CD4-positive, alpha-beta memory T cell (primary cell): Measurements from ENCODE around the gene KCNK13. TPM values are rescaled to one million over a fixed set of nuclear protein-coding genes. Genes with fewer than 3 reads are reported as not detected.
"Not testable (repeated sequence)": the region's sequence is repeated elsewhere in the genome, so short reads cannot be mapped to it uniquely, and the experiment has no call there.

Experiments used
- CTCF ChIA-PET: fragments of 350-600 bp; sonication (Branson Sonifier 250); formaldehyde crosslinking; loops from one replicate; lab custom pipeline; 2021; ENCODE audit warnings: inconsistent platforms; ENCODE audit not compliant: partially characterized antibody; lab: Charles Lee
- POLR2A ChIA-PET: fragments of 350-600 bp; sonication (Branson Sonifier 250); formaldehyde crosslinking; loops from one replicate; lab custom pipeline; 2021; ENCODE audit not compliant: partially characterized antibody; lab: Charles Lee
- DNase-seq, 5 donors: peaks; one replicate each; pipeline versions ENCODE4 v3.0.0 to v3.0.0-alpha.2; 2020 to 2022; ENCODE audit warnings: mixed read lengths in 1 of 5
- H3K27ac ChIP-seq: one replicate; pipeline ENCODE4 v1.7.0; 2013; ENCODE audit warnings: low read depth, low read length
- H3K27me3 ChIP-seq: 2 replicates; pipeline ENCODE4 v1.7.0; 2013; ENCODE audit warnings: mild to moderate bottlenecking, low read length, moderate library complexity; ENCODE audit not compliant: insufficient read depth
- H3K36me3 ChIP-seq: 2 replicates; pipeline ENCODE4 v1.7.0; 2013; ENCODE audit warnings: mild to moderate bottlenecking, low read length, moderate library complexity; ENCODE audit not compliant: insufficient read depth
- H3K4me1 ChIP-seq: 2 replicates; pipeline ENCODE4 v1.7.0; 2013; ENCODE audit warnings: mild to moderate bottlenecking, low read length, moderate library complexity; ENCODE audit not compliant: insufficient read depth
- H3K4me3 ChIP-seq, 2 donors: one replicate each; pipeline ENCODE4 v1.7.0; 2013; ENCODE audit warnings: low read length in 2 of 2, mild to moderate bottlenecking in 1 of 2
- H3K9me3 ChIP-seq, 2 donors: one replicate each; pipeline ENCODE4 v1.7.0; 2013; ENCODE audit warnings: low read length in 2 of 2, control low read depth in 1 of 2; ENCODE audit not compliant: control insufficient read depth in 1 of 2
- H3K27ac Mint-ChIP-seq, 7 donors: one replicate each; pipeline ENCODE4 v1.8.0; 2020 to 2021; ENCODE audit warnings: mixed read lengths in 7 of 7, mild to moderate bottlenecking in 6 of 7, inconsistent platforms in 3 of 7, moderate library complexity in 3 of 7
- H3K27me3 Mint-ChIP-seq, 2 donors: one replicate each; pipeline ENCODE4 v1.8.0; 2020 to 2021; ENCODE audit warnings: mixed read lengths in 2 of 2
- H3K36me3 Mint-ChIP-seq, 2 donors: one replicate each; pipeline ENCODE4 v1.8.0; 2020 to 2021; ENCODE audit warnings: mixed read lengths in 2 of 2, inconsistent platforms in 1 of 2, mild to moderate bottlenecking in 1 of 2
- H3K4me1 Mint-ChIP-seq, 4 donors: one replicate each; pipeline ENCODE4 v1.8.0; 2020 to 2021; ENCODE audit warnings: mixed read lengths in 4 of 4, mild to moderate bottlenecking in 1 of 4
- H3K4me3 Mint-ChIP-seq, 8 donors: one replicate each; pipeline ENCODE4 v1.8.0; 2020 to 2021; ENCODE audit warnings: mixed read lengths in 8 of 8, mild to moderate bottlenecking in 7 of 8, moderate library complexity in 6 of 8, inconsistent platforms in 3 of 8
- H3K9me3 Mint-ChIP-seq, 8 donors: one replicate each; pipeline ENCODE4 v1.8.0; 2020 to 2021; ENCODE audit warnings: mixed read lengths in 8 of 8, mild to moderate bottlenecking in 5 of 8, inconsistent platforms in 3 of 8, moderate library complexity in 1 of 8
- intact Hi-C: fragments of 100-400 bp; cut with micrococcal nuclease; formaldehyde crosslinking; loops from one replicate; pipeline ENCODE4 v1.15.1; 2023
- polyA plus RNA-seq, 2 donors: library from polyadenylated mRNA; unstranded; fragments of 300-500 nt; fragmentation: Illumina TruSeq; gene quantifications; one replicate each; pipeline ENCODE4 v1.2.3, GENCODE V29; 2021
- total RNA-seq, 2 experiments: library from RNA; stranded (reverse); gene quantifications; one replicate each; pipeline ENCODE4 v1.2.3, GENCODE V29; 2021

KCNK13 gene
- total and polyA plus RNA-seq, 4 experiments from 2014 or later, result 0.17 TPM; not detected in 2

DNA sequence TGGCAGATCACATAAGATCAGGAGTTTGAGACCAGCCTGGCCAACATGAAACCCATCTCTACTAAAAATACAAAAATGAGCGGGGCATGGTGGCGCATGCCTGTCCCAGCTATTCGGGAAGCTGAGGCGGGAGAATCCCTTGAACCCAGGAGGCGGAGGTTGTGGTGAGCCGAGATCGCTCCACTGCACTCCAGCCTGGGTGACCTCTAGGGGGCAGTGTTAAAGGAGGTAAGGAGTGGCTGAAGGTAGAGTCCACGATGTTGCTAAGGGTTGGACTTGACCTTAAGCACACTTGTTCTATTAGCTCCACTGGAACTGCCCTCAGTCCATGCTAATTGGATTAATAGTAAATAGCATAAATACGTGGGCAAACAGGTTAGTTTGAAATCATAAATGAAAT lies 132.1 kb downstream of the KCNK13 start:
- no peak overlapping the region for H3K4me3 ChIP-seq
- no peaks in the 10 kb centered on the region for H3K27me3 ChIP-seq
- no peak for DNase-seq
- H3K27me3 Mint-ChIP-seq, result peaks cover 10 to 17% of the 10 kb centered on the region in 2 donors
- H3K4me3 Mint-ChIP-seq, result no peak overlapping the region
- H3K36me3 Mint-ChIP-seq, result no peaks in the 10 kb centered on the region
- ChIA-PET CTCF (interaction anchor here (1.0 to 1.2 kb wide), 2 partner anchors 8 to 562 kb away, joined by 3 to 5 read pairs; no protein-coding TSS in a partner anchor), POLR2A (no interaction called here)
- no peak overlapping the region for H3K27ac Mint-ChIP-seq
- H3K27ac ChIP-seq, result no peak overlapping the region
- intact Hi-C loops, result no loop called here
- no peaks in the 10 kb centered on the region for H3K4me1 Mint-ChIP-seq
- H3K9me3 ChIP-seq, result no peaks in the 10 kb centered on the region
- H3K9me3 Mint-ChIP-seq, result peaks cover 0 to 3% (median 0%) of the 10 kb centered on the region in 8 donors
- H3K36me3 ChIP-seq, result no peaks in the 10 kb centered on the region
- no peaks in the 10 kb centered on the region for H3K4me1 ChIP-seq

DNA sequence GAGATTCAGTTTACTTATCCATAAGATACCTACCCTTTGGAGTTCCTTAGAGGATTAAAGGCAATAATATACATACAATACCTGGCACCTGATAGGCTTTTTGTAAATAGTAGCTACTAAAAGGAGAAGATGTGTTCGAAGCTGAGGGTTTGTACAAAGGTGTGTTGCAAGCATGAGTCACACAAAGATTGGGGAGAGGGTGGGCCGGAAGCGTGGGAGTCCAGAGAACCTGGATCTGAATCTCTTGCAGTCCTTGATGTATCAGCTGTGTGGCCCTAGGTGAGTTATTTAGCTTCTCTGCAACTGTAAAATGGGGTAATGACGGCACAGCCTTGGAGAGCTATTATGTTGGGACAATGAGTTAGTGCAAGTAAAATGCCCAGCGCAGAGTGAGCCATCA lies 132.9 kb downstream of the KCNK13 start:
- CTCF ChIA-PET, result interaction anchor here (1.0 to 1.2 kb wide), 2 partner anchors 9 to 561 kb away, joined by 3 to 5 read pairs; no protein-coding TSS in a partner anchor

DNA sequence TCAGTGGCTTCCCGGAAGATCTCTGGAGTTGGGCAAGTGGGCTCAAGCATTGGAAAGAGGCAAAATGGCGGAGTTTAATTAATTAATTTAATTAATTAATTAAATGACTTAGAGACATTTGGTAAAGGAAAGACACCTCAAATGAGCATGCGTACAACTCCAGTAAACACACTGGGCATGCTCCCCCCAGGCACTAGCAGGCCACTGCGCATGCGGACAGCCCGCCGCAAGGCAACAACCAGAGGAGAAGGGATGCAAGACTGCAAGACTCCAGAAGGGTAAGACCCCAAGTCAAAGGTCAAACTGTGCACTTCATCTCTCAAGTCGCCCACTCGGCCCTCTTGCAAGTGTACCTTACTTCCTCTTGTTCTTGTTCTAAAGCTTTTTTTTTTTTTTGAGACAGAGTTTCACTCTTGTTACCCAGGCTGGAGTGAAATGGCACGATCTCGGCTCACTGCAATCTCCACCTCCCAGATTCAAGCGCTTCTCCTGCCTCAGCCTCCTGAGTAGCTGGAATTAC lies 136.8 kb downstream of the KCNK13 start:
- Mint-ChIP-seq H3K4me3 (no peak overlapping the region), H3K9me3 (peaks cover 0 to 5% (median 3%) of the 10 kb centered on the region in 8 donors), H3K27me3 (peaks cover 12 to 22% of the 10 kb centered on the region in 2 donors), H3K4me1 (no peaks in the 10 kb centered on the region), H3K27ac (no peak overlapping the region), H3K36me3 (no peaks in the 10 kb centered on the region)
- no peaks in the 10 kb centered on the region for H3K9me3 ChIP-seq
- H3K4me1 ChIP-seq, result no peaks in the 10 kb centered on the region
- ChIA-PET CTCF (no interaction called here), POLR2A (no interaction called here)
- no peak for DNase-seq
- H3K27ac ChIP-seq, result no peak overlapping the region
- no peaks in the 10 kb centered on the region for H3K27me3 ChIP-seq
- no peak overlapping the region for H3K4me3 ChIP-seq
- intact Hi-C loops, result no loop called here
- H3K36me3 ChIP-seq, result no peaks in the 10 kb centered on the region

More for the DNA sequence above, 132.9 kb downstream of the KCNK13 start:
- H3K4me3 ChIP-seq, result no peak overlapping the region
- H3K27ac ChIP-seq, result no peak overlapping the region
- Mint-ChIP-seq H3K9me3 (no peaks in the 10 kb centered on the region), H3K36me3 (no peaks in the 10 kb centered on the region), H3K4me1 (no peaks in the 10 kb centered on the region), H3K27me3 (peaks cover 14 to 17% of the 10 kb centered on the region in 2 donors), H3K4me3 (no peak overlapping the region), H3K27ac (no peak overlapping the region)
- no peaks in the 10 kb centered on the region for H3K36me3 ChIP-seq
- no peaks in the 10 kb centered on the region for H3K27me3 ChIP-seq
- intact Hi-C loops, result no loop called here
- no peaks in the 10 kb centered on the region for H3K9me3 ChIP-seq
- no peaks in the 10 kb centered on the region for H3K4me1 ChIP-seq
- no peak for DNase-seq
- POLR2A ChIA-PET, result no interaction called here

DNA sequence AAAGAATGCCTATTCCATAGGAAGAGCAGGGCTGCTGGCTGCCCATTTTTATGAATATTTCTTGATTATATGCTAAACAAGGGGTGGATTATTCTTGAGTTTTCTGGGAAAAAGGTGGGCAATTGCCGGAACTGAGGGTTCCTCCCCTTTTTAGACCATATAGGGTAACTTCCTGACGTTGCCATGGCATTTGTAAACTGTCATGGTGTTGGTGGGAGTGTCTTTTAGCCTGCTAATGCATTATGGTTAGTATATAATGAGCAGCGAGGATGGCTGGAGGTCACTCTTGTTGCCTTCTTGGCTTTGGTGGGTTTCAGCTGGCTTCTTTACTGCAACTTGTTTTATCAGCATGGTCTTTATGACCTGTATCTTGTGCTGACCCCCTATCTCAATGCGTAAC lies 138.8 kb downstream of the KCNK13 start:
- H3K27ac Mint-ChIP-seq, H3K36me3 ChIP-seq, H3K4me3 ChIP-seq, intact Hi-C loops, H3K27me3 ChIP-seq, H3K27ac ChIP-seq, H3K4me3 Mint-ChIP-seq, H3K9me3 Mint-ChIP-seq, POLR2A ChIA-PET, H3K9me3 ChIP-seq, H3K4me1 ChIP-seq, H3K4me1 Mint-ChIP-seq, H3K36me3 Mint-ChIP-seq, CTCF ChIA-PET, DNase-seq: not testable (repeated sequence)
- peaks cover 9 to 21% of the 10 kb centered on the region in 2 donors for H3K27me3 Mint-ChIP-seq

DNA sequence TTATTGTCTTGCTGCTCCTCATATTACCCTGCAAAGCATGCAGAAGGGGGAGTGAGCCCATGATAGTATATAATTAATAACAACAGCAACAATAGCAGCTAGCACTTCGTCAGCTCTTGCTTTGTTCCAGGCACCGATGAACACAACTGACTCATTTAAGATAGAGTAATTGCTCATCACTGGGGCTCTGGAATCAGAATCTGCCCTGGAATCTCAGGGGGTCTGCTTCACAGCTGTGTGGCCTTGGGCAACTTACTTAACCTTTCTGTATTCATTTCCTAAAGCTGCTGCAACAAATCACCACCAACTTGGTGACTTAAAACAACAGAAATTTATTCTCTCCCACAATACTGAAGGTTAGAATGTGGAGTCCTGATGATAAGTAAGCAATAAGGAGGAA lies 139.6 kb downstream of the KCNK13 start:
- CTCF ChIA-PET, result no interaction called here
- intact Hi-C loops, result no loop called here
- Mint-ChIP-seq H3K4me1 (no peaks in the 10 kb centered on the region), H3K9me3 (peaks cover 3 to 15% (median 6%) of the 10 kb centered on the region in 8 donors), H3K27ac (no peak overlapping the region), H3K36me3 (no peaks in the 10 kb centered on the region), H3K27me3 (peaks cover 9 to 23% of the 10 kb centered on the region in 2 donors), H3K4me3 (no peak overlapping the region)
- POLR2A ChIA-PET, result no interaction called here
- Histone ChIP-seq H3K9me3 (no peaks in the 10 kb centered on the region), H3K36me3 (no peaks in the 10 kb centered on the region), H3K27me3 (no peaks in the 10 kb centered on the region), H3K4me1 (no peaks in the 10 kb centered on the region), H3K4me3 (no peak overlapping the region), H3K27ac (no peak overlapping the region)
- DNase-seq, result no peak

DNA sequence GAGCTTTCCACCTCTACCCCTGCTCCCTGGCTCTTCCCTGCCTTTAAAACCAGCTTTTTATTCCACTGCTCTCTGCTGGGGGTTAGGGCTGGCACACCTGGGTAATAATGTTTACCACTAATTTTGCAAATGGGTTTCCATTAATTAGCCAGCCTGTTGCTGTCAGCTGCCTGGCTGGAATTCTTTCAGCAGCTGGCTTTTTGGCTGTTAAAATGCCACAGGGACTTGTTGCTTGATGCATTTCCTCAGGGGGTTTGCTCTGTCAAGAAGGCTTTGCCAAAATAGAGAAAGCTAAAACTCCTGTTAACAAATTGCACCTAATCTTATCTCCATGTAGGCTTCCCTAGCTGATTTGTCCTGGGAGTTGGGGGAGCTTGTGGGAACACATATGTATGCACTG lies 142.7 kb downstream of the KCNK13 start:
- Histone ChIP-seq H3K9me3 (no peaks in the 10 kb centered on the region), H3K4me1 (no peaks in the 10 kb centered on the region), H3K27me3 (no peaks in the 10 kb centered on the region), H3K27ac (no peak overlapping the region), H3K4me3 (no peak overlapping the region), H3K36me3 (no peaks in the 10 kb centered on the region)
- CTCF ChIA-PET, result no interaction called here
- no peak overlapping the region for H3K27ac Mint-ChIP-seq
- H3K36me3 Mint-ChIP-seq, result no peaks in the 10 kb centered on the region
- H3K4me1 Mint-ChIP-seq, result no peaks in the 10 kb centered on the region
- H3K27me3 Mint-ChIP-seq, result peaks cover 2 to 16% of the 10 kb centered on the region in 2 donors
- peaks cover 3 to 18% (median 7%) of the 10 kb centered on the region in 8 donors for H3K9me3 Mint-ChIP-seq
- no peak overlapping the region for H3K4me3 Mint-ChIP-seq
- DNase-seq, result no peak
- intact Hi-C loops, result no loop called here
- POLR2A ChIA-PET, result no interaction called here

DNA sequence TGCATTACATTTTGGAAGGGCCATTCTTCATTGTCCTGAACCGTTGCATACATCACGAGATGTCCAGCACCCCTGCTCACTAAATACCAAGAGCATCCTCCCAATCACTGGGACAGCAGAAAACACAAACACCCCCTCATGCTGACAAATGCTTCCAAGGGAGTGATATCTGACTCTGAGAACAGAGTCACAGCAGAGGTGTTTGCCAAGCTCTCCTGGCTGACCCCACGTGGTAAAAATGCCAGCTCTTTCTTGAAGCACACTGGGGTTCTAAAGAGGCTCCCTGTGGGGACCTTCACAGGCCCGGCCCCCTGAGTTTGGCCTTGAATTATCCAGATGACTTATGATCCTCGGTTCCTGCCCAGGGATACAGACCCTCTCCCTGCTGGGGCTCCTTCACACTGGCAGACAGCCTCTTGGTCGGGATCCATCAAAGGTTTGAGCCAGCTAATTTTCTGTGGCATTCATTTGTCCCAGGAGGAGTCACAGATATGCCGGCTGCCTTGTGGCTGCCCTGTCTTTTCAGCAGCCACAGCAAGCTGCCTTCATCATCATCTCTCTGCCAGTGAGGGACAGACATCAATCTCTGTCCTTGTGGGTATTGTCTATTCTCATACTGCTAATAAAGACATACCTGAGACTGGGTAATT lies 151.4 kb downstream of the KCNK13 start:
- H3K4me1 Mint-ChIP-seq, result no peaks in the 10 kb centered on the region
- peaks cover 16 to 21% of the 10 kb centered on the region in 2 donors for H3K27me3 Mint-ChIP-seq
- H3K27me3 ChIP-seq, result no peaks in the 10 kb centered on the region
- no peaks in the 10 kb centered on the region for H3K4me1 ChIP-seq
- POLR2A ChIA-PET, result no interaction called here
- H3K36me3 Mint-ChIP-seq, result peaks cover 0 to 5% of the 10 kb centered on the region in 2 donors
- H3K9me3 Mint-ChIP-seq, result peaks cover 0 to 29% (median 13%) of the 10 kb centered on the region in 8 donors
- no peaks in the 10 kb centered on the region for H3K9me3 ChIP-seq
- no peak overlapping the region for H3K27ac ChIP-seq
- no peak overlapping the region for H3K4me3 Mint-ChIP-seq
- intact Hi-C loops, result no loop called here
- CTCF ChIA-PET, result no interaction called here
- H3K27ac Mint-ChIP-seq, result no peak overlapping the region
- H3K4me3 ChIP-seq, result no peak overlapping the region
- H3K36me3 ChIP-seq, result no peaks in the 10 kb centered on the region
- DNase-seq, result no peak
